ENCODE measurements around the gene WDR46.

The WDR46 gene

DNA sequence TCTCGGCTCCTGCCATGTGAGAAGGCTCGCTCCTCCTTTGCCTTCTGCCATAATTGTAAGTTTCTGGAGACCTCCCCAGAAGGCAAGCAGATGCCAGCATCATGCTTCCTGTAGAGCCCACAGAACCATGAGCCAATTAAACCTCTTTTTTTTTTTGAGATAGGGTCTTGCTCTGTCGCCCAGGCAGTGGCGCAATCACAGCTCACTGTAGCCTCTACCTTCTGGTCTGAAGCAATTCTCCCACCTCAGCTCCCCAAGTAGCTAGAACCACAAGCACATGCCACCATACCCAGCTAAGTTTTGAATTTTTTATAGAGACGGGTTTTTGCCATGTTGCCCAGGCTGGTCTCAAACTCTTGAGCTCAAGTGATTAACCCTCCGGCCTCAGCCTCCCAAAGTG is 52.2 kb downstream of the WDR46 start:
- CTCF ChIA-PET: interaction anchor here (0.9 to 8.5 kb wide), 3 partner anchors 9 to 78 kb away, joined by 3 to 82 read pairs (median 3); no protein-coding TSS in a partner anchor
- POLR2A ChIA-PET: interaction anchor here (0.6 kb wide), 1 partner anchor 84 kb away, joined by 4 read pairs; no protein-coding TSS in a partner anchor
- TF ChIP-seq, protein P1, sequence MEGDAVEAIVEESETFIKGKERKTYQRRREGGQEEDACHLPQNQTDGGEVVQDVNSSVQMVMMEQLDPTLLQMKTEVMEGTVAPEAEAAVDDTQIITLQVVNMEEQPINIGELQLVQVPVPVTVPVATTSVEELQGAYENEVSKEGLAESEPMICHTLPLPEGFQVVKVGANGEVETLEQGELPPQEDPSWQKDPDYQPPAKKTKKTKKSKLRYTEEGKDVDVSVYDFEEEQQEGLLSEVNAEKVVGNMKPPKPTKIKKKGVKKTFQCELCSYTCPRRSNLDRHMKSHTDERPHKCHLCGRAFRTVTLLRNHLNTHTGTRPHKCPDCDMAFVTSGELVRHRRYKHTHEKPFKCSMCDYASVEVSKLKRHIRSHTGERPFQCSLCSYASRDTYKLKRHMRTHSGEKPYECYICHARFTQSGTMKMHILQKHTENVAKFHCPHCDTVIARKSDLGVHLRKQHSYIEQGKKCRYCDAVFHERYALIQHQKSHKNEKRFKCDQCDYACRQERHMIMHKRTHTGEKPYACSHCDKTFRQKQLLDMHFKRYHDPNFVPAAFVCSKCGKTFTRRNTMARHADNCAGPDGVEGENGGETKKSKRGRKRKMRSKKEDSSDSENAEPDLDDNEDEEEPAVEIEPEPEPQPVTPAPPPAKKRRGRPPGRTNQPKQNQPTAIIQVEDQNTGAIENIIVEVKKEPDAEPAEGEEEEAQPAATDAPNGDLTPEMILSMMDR (IDR thresholded peaks at IDR 0.05; ENCODE audit: control extremely low read depth, extremely low read depth, low read depth, missing control alignments): no peak
- DNase-seq (ENCODE audit: extremely low spot score): no peak

DNA sequence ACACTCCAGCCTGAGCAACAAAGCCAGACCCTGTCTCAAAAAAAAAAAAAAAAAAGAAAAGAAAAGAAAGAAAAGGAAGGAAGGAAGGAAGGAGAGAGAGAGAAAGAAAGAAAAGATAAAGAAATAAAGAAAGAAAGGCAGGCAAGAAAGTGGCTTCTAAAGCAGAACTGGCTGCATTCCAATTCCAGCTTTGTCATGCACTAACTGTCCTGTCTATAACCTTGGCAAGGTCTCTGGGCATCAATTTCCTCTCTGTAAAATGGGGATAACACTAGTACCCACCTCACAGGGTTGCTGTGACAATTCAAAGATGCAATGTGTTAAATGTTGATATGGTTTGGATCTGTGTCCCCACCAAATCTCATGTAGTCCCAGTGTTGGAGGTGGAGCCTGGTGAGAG is 52.7 kb downstream of the WDR46 start:
- ChIA-PET CTCF (interaction anchor here (0.9 to 8.5 kb wide), 3 partner anchors 8 to 77 kb away, joined by 3 to 82 read pairs (median 3); no protein-coding TSS in a partner anchor), POLR2A (interaction anchor here (0.6 kb wide), 1 partner anchor 83 kb away, joined by 4 read pairs; no protein-coding TSS in a partner anchor)
- TF ChIP-seq, protein P1 (IDR thresholded peaks at IDR 0.05; ENCODE audit: control extremely low read depth, extremely low read depth, low read depth, missing control alignments): no peak
- no peak for DNase-seq (ENCODE audit: extremely low spot score)

DNA sequence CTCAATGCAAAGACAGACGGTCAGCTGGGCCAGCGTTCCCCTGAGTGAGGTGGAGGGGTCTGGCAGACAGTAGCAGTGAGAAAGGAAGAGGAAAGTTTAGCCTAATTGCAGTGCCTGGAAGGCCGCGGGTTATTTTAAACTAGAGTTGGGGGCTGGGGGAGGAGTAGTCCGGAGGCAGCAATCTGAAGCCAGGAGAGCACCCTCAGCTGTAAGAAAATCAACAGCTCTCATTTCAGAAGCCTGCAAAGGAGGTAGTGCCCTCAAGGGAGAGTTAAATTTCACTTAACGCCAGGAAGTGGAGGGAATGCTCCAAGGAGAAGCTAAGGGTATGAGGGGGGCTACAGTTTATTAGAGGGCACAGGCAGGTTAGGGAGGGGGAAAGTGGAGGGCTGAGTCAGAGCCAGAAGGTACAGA is 53.8 kb downstream of the WDR46 start:
- TF ChIP-seq, protein P1 (IDR thresholded peaks at IDR 0.05; ENCODE audit: control extremely low read depth, extremely low read depth, low read depth, missing control alignments): no peak
- DNase-seq (ENCODE audit: extremely low spot score): no peak
- CTCF ChIA-PET: interaction anchor here (8.5 kb wide), 1 partner anchor 13 kb away, joined by 82 read pairs; no protein-coding TSS in a partner anchor
- POLR2A ChIA-PET: no interaction called here

Data from GM10248 (cell line).